ENCODE measurements around the gene CYP20A1. TPM values are rescaled to one million over a fixed set of nuclear protein-coding genes. Genes with fewer than 3 reads are reported as not detected.
"Not testable (repeated sequence)": the region's sequence is repeated elsewhere in the genome, so short reads cannot be mapped to it uniquely, and the experiment has no call there.

Gene CYP20A1
- polyA plus RNA-seq, 1 donor = 16.8 TPM

- not testable (repeated sequence) for DNase-seq
- WGBS (ENCODE audit: insufficient coverage, low lambda C conversion rate) = no CpG with 5 or more reads among the region's 2 CpGs
Observed at GRCh38 chr2:203229674-203230073, 9.1 kb upstream of the CYP20A1 start.

GRCh38 chr2:203237346-203238238 lies 1.2 kb upstream of the CYP20A1 start:
- Histone ChIP-seq H3K27ac (ENCODE audit: low read length) (peak overlapping the region; percentile 98), H3K4me1 (ENCODE audit: control insufficient read depth, insufficient read depth, low read length) (peaks cover 2% of the 10 kb centered on the region), H3K36me3 (ENCODE audit: control insufficient read depth, insufficient read depth, low read length) (peaks cover 4% of the 10 kb centered on the region), H3K9me3 (ENCODE audit: control insufficient read depth, low read depth, low read length) (no peaks in the 10 kb centered on the region), H3K27me3 (ENCODE audit: control insufficient read depth, insufficient read depth, low read length) (no peaks in the 10 kb centered on the region), H3K4me3 (ENCODE audit: low read length) (peak overlapping the region; percentile 91)
- 96% methylated on average over 4 of the region's 16 CpGs for WGBS (ENCODE audit: insufficient coverage, low lambda C conversion rate)
- DNase-seq = no peak

More at GRCh38 chr2:203229674-203230073, 9.1 kb upstream of the CYP20A1 start:
- H3K27ac ChIP-seq (ENCODE audit: low read length); H3K4me1 ChIP-seq (ENCODE audit: control insufficient read depth, insufficient read depth, low read length); H3K4me3 ChIP-seq (ENCODE audit: low read length); H3K27me3 ChIP-seq (ENCODE audit: control insufficient read depth, insufficient read depth, low read length); H3K9me3 ChIP-seq (ENCODE audit: control insufficient read depth, low read depth, low read length); H3K36me3 ChIP-seq (ENCODE audit: control insufficient read depth, insufficient read depth, low read length): not testable (repeated sequence)

DNA sequence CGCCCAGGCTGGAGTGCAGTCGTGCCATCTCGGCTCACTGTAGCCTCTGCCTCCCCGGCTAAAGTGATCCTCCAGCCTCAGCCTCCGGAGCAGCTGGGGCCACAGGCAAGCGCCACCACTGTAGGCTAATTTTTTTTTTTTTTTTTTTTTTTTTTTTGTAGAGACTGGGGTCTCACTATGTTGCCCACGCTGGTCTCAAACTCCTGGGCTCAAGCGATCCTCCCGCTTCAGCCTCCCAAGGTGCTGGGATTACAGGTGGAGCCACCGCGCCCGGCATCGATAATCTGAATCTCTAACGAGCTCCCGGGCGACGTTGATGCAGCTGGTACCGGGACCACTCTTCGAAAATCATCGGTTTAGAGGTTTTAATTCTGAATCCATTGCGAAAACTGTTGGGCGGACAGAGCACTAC lies 520 bp upstream of the CYP20A1 start:
- Histone ChIP-seq H3K4me1 (ENCODE audit: control insufficient read depth, insufficient read depth, low read length) (peaks cover 2% of the 10 kb centered on the region), H3K4me3 (ENCODE audit: low read length) (peak overlapping the region; percentile 91), H3K9me3 (ENCODE audit: control insufficient read depth, low read depth, low read length) (no peaks in the 10 kb centered on the region), H3K36me3 (ENCODE audit: control insufficient read depth, insufficient read depth, low read length) (peaks cover 9% of the 10 kb centered on the region), H3K27ac (ENCODE audit: low read length) (peak overlapping the region; percentile 98), H3K27me3 (ENCODE audit: control insufficient read depth, insufficient read depth, low read length) (no peaks in the 10 kb centered on the region)
- WGBS (ENCODE audit: insufficient coverage, low lambda C conversion rate) = no CpG with 5 or more reads among the region's 22 CpGs
- no peak for DNase-seq

DNA sequence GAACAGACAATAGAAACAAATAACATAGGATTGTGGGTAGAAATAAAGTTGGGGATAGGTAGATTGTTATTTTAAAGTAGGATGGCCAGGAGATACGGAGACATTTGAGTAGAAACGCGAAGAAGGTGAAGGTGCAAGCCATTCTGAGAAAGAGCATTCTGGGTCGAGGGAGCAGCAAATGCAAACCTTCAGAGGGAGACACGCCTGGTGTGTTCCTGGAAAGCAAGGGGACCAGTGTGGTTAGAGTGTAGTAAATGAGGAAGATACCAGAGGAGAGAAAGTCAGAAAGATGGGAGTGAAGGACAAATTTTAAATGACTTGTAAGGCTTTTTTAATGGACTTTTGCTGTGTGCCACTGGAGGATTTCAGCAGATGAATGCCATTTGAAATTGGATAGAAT lies 1.7 kb downstream of the CYP20A1 start:
- 98% methylated on average over 4 of the region's 5 CpGs for WGBS (ENCODE audit: insufficient coverage, low lambda C conversion rate)
- Histone ChIP-seq H3K9me3 (ENCODE audit: control insufficient read depth, low read depth, low read length) (no peaks in the 10 kb centered on the region), H3K4me3 (ENCODE audit: low read length) (peak overlapping the region; percentile 91), H3K27me3 (ENCODE audit: control insufficient read depth, insufficient read depth, low read length) (no peaks in the 10 kb centered on the region), H3K4me1 (ENCODE audit: control insufficient read depth, insufficient read depth, low read length) (peaks cover 2% of the 10 kb centered on the region), H3K27ac (ENCODE audit: low read length) (no peak overlapping the region), H3K36me3 (ENCODE audit: control insufficient read depth, insufficient read depth, low read length) (peaks cover 18% of the 10 kb centered on the region)
- no peak for DNase-seq

- no peak for DNase-seq
- H3K36me3 ChIP-seq (ENCODE audit: control insufficient read depth, insufficient read depth, low read length) = peaks cover 30% of the 10 kb centered on the region
- no peaks in the 10 kb centered on the region for H3K9me3 ChIP-seq (ENCODE audit: control insufficient read depth, low read depth, low read length)
- H3K4me1 ChIP-seq (ENCODE audit: control insufficient read depth, insufficient read depth, low read length) = peaks cover 2% of the 10 kb centered on the region
- no peaks in the 10 kb centered on the region for H3K27me3 ChIP-seq (ENCODE audit: control insufficient read depth, insufficient read depth, low read length)
- no peak overlapping the region for H3K27ac ChIP-seq (ENCODE audit: low read length)
- 100% methylated on average over 1 of the region's 6 CpGs for WGBS (ENCODE audit: insufficient coverage, low lambda C conversion rate)
- no peak overlapping the region for H3K4me3 ChIP-seq (ENCODE audit: low read length)
Observed at GRCh38 chr2:203242518-203242917, 3.7 kb downstream of the CYP20A1 start.

GRCh38 chr2:203246646-203247045 lies 7.8 kb downstream of the CYP20A1 start:
- Histone ChIP-seq H3K27ac (ENCODE audit: low read length) (no peak overlapping the region), H3K9me3 (ENCODE audit: control insufficient read depth, low read depth, low read length) (no peaks in the 10 kb centered on the region), H3K36me3 (ENCODE audit: control insufficient read depth, insufficient read depth, low read length) (peaks cover 51% of the 10 kb centered on the region), H3K27me3 (ENCODE audit: control insufficient read depth, insufficient read depth, low read length) (no peaks in the 10 kb centered on the region), H3K4me3 (ENCODE audit: low read length) (no peak overlapping the region), H3K4me1 (ENCODE audit: control insufficient read depth, insufficient read depth, low read length) (no peaks in the 10 kb centered on the region)
- no CpG with 5 or more reads among the region's 3 CpGs for WGBS (ENCODE audit: insufficient coverage, low lambda C conversion rate)
- DNase-seq = no peak

DNA sequence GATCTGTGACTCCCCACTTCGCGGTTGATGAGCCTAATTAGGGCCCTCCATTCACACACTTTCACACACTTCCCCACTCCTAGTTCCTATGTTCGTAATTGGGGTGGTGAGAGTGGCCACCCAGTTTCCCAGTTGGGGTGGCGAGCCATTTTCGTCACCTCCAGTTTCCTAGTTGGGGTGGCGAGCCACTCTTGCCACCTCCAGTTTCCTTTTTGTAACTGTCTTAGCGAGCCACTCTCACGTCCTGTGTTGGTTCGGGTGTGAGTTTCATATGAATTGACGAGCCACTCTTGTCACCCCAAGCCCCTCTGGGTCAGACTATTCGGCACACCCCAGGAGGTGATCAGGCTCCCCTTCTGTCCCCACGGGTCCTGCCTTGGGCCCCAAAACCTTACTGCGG lies 14.0 kb downstream of the CYP20A1 start:
- H3K27ac ChIP-seq (ENCODE audit: low read length) = no peak overlapping the region
- no peaks in the 10 kb centered on the region for H3K27me3 ChIP-seq (ENCODE audit: control insufficient read depth, insufficient read depth, low read length)
- no peak overlapping the region for H3K4me3 ChIP-seq (ENCODE audit: low read length)
- no peaks in the 10 kb centered on the region for H3K9me3 ChIP-seq (ENCODE audit: control insufficient read depth, low read depth, low read length)
- no peaks in the 10 kb centered on the region for H3K4me1 ChIP-seq (ENCODE audit: control insufficient read depth, insufficient read depth, low read length)
- peaks cover 60% of the 10 kb centered on the region for H3K36me3 ChIP-seq (ENCODE audit: control insufficient read depth, insufficient read depth, low read length)
- WGBS (ENCODE audit: insufficient coverage, low lambda C conversion rate) = 100% methylated on average over 1 of the region's 13 CpGs
- DNase-seq = no peak

- not testable (repeated sequence) for H3K27me3 ChIP-seq (ENCODE audit: control insufficient read depth, insufficient read depth, low read length); H3K4me1 ChIP-seq (ENCODE audit: control insufficient read depth, insufficient read depth, low read length); H3K4me3 ChIP-seq (ENCODE audit: low read length); H3K27ac ChIP-seq (ENCODE audit: low read length); DNase-seq; H3K9me3 ChIP-seq (ENCODE audit: control insufficient read depth, low read depth, low read length)
- peaks cover 64% of the 10 kb centered on the region for H3K36me3 ChIP-seq (ENCODE audit: control insufficient read depth, insufficient read depth, low read length)
- 100% methylated on average over 2 of the region's 10 CpGs for WGBS (ENCODE audit: insufficient coverage, low lambda C conversion rate)
Observed at GRCh38 chr2:203253422-203254095, 14.7 kb downstream of the CYP20A1 start.

DNA sequence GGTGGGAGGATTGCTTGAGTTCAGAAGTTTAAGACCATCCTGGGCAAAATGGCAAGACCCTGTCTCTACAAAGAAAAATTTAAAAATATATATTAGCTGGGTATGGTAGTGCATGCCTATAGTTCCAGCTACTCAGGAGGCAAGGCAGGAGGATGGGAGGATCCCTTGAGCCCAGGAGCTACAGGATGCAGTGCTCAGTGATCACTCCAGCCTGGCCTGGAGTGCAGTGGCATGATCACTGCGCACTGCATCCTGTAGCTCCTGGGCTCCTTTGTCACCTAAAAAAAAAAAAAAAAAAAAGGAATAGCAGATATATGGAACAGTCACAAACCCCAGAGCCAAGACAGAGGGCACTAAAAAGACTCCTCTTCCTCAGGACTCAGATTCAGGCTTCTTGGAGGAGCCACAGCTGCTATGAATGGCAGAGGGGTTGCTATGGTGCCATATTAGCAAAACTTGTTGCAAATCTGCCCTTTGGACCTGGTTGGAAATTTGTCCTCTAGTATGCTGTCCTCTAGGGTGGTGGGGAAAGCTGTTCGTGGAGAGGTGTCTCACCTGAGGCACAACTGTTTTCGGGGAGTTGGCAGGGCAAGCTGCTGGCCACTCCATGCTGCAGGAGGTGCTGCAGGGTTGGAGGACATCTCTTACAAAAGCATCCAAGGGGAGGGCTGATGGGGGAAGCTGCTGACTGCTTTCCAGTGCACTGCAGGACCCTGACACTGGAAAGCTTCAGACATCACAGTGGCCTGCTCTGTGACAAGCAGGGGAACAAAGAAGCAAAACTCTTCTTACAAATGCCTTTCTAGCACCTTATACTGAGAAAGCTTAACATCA lies 22.7 kb downstream of the CYP20A1 start:
- no peaks in the 10 kb centered on the region for H3K9me3 ChIP-seq (ENCODE audit: control insufficient read depth, low read depth, low read length)
- no peaks in the 10 kb centered on the region for H3K4me1 ChIP-seq (ENCODE audit: control insufficient read depth, insufficient read depth, low read length)
- DNase-seq = no peak
- H3K4me3 ChIP-seq (ENCODE audit: low read length) = no peak overlapping the region
- no peak overlapping the region for H3K27ac ChIP-seq (ENCODE audit: low read length)
- H3K36me3 ChIP-seq (ENCODE audit: control insufficient read depth, insufficient read depth, low read length) = peaks cover 48% of the 10 kb centered on the region
- WGBS (ENCODE audit: insufficient coverage, low lambda C conversion rate) = no CpG with 5 or more reads among the region's 3 CpGs
- H3K27me3 ChIP-seq (ENCODE audit: control insufficient read depth, insufficient read depth, low read length) = no peaks in the 10 kb centered on the region

GRCh38 chr2:203279288-203279687 lies 40.5 kb downstream of the CYP20A1 start:
- H3K27ac ChIP-seq (ENCODE audit: low read length) = no peak overlapping the region
- no peaks in the 10 kb centered on the region for H3K9me3 ChIP-seq (ENCODE audit: control insufficient read depth, low read depth, low read length)
- H3K27me3 ChIP-seq (ENCODE audit: control insufficient read depth, insufficient read depth, low read length) = no peaks in the 10 kb centered on the region
- no peaks in the 10 kb centered on the region for H3K4me1 ChIP-seq (ENCODE audit: control insufficient read depth, insufficient read depth, low read length)
- no peak for DNase-seq
- H3K4me3 ChIP-seq (ENCODE audit: low read length) = no peak overlapping the region
- H3K36me3 ChIP-seq (ENCODE audit: control insufficient read depth, insufficient read depth, low read length) = peaks cover 57% of the 10 kb centered on the region
